OCI-M2 (cell line): Measurements from ENCODE around the gene SPRED1.

ENCODE experiments used
- DNase-seq: peaks from one replicate; lab custom pipeline; 2025; ENCODE audit not compliant: unreplicated experiment; lab: John Stamatoyannopoulos, UW

SPRED1 gene

GRCh38 chr15:38344351-38344750 lies 91.7 kb downstream of the SPRED1 start:
- DNase-seq = no peak

GRCh38 chr15:38349251-38349650 lies 96.6 kb downstream of the SPRED1 start:
- no peak for DNase-seq

- DNase-seq = no peak
Observed at GRCh38 chr15:38351466-38351865, 98.8 kb downstream of the SPRED1 start.

- DNase-seq = no peak
Observed at GRCh38 chr15:38354315-38354929, 101.8 kb downstream of the SPRED1 start.

- no peak for DNase-seq
Observed at GRCh38 chr15:38362355-38362754, 109.7 kb downstream of the SPRED1 start.

GRCh38 chr15:38367476-38367875 lies 114.8 kb downstream of the SPRED1 start:
- no peak for DNase-seq

GRCh38 chr15:38369936-38370478 lies 117.4 kb downstream of the SPRED1 start:
- DNase-seq = no peak

GRCh38 chr15:38373016-38373415 lies 120.4 kb downstream of the SPRED1 start:
- DNase-seq = no peak

GRCh38 chr15:38374029-38374428 lies 121.4 kb downstream of the SPRED1 start:
- no peak for DNase-seq

- DNase-seq = no peak
Observed at GRCh38 chr15:38374556-38374955, 121.9 kb downstream of the SPRED1 start.

GRCh38 chr15:38376081-38376480 lies 123.4 kb downstream of the SPRED1 start:
- no peak for DNase-seq

GRCh38 chr15:38377636-38378035 lies 125.0 kb downstream of the SPRED1 start:
- no peak for DNase-seq

GRCh38 chr15:38378161-38378560 lies 125.5 kb downstream of the SPRED1 start:
- DNase-seq = no peak

- DNase-seq = no peak
Observed at GRCh38 chr15:38389924-38390542, 137.4 kb downstream of the SPRED1 start.

GRCh38 chr15:38391191-38391590 lies 138.6 kb downstream of the SPRED1 start:
- no peak for DNase-seq

- no peak for DNase-seq
Observed at GRCh38 chr15:38398134-38398533, 145.5 kb downstream of the SPRED1 start.

GRCh38 chr15:38401106-38401505 lies 148.5 kb downstream of the SPRED1 start:
- no peak for DNase-seq

- DNase-seq = no peak
Observed at GRCh38 chr15:38401701-38402100, 149.1 kb downstream of the SPRED1 start.

GRCh38 chr15:38406436-38406835 lies 153.8 kb downstream of the SPRED1 start:
- no peak for DNase-seq
